COLO668 (cell line): Measurements from ENCODE around the gene RPL13A.
"Not testable (repeated sequence)": the region's sequence is repeated elsewhere in the genome, so short reads cannot be mapped to it uniquely, and the experiment has no call there.

Source experiments
- DNase-seq: peaks from one replicate; lab custom pipeline; 2025; ENCODE audit not compliant: unreplicated experiment; lab: John Stamatoyannopoulos, UW

Gene RPL13A

GRCh38 chr19:49487277-49488045, at the start of gene RPL13A:
TSS of gene RPL13A (plus strand) at chr19:49487608. CDS start at chr19:49487630, 22 bp downstream.
- DNase-seq, result peak; percentile 99

GRCh38 chr19:49438261-49438660, 49.1 kb upstream of the RPL13A start:
- no peak for DNase-seq

DNA sequence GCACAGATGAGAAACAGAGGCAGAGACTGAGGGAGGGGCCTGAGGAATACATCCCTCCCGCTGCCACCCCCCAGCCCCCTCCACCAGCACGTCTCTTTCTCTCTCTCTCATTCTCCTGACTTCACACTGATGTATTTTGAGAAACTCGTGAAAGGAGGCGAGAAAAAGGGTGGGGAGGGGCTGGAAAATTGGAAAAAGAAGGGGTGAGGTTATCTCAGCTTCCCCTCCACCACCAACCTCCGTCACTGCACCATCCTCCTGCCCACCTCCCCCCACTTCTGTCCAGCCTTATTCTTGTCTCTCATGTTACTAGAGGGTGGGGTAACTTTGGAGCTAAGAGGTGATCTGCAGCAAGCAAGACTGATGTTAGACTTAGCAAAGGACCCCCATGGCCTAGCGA, 47.6 kb upstream of the RPL13A start:
- DNase-seq, result no peak

GRCh38 chr19:49440439-49441209, 46.8 kb upstream of the RPL13A start:
- no peak for DNase-seq

DNA sequence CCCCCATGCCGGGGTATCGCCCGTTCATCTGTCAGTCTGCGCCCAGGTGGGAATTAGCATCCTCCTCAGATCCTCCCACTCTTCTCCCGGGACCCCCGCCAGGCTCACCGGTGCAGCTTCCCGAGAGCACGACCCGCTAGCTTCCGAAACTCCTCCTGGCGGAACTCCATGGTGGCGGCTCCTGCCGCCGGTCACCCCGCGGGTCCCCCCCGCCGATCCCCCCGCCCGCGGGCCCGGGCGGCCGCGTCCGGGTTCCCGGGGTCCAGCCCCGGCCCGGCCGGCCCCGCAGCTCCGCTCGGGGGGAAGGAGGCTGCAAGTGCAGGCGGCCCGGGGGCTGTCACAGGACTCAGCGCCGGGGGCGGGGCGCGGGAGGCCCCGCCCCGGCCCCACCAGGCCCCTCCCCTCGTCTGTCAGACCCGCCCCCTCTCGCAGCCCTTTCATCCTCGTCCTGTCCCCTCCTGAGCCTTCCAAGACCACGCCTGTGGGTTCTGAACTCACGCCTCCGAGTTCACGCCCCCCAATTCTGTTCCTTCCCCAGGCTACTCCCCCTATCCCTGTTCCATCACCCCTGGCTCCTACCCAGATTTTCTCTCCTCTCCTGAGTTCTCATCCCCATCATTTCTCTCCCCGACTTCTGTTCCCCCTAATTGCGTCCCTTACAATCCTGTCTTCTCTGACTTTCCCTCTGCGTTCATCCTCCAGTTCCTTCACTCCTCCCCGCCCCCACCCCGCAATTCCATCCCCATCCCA, 46.0 kb upstream of the RPL13A start, which contains the start of gene SLC17A7:
SLC17A7 (minus strand) TSS at position 318 of the 750 bp plus-strand sequence; CDS start at position 170, 148 bp downstream.
- peak; percentile 18 for DNase-seq

GRCh38 chr19:49441960-49442350, 45.5 kb upstream of the RPL13A start:
- no peak for DNase-seq

- no peak for DNase-seq
Observed at GRCh38 chr19:49442354-49442753, 45.1 kb upstream of the RPL13A start.

DNA sequence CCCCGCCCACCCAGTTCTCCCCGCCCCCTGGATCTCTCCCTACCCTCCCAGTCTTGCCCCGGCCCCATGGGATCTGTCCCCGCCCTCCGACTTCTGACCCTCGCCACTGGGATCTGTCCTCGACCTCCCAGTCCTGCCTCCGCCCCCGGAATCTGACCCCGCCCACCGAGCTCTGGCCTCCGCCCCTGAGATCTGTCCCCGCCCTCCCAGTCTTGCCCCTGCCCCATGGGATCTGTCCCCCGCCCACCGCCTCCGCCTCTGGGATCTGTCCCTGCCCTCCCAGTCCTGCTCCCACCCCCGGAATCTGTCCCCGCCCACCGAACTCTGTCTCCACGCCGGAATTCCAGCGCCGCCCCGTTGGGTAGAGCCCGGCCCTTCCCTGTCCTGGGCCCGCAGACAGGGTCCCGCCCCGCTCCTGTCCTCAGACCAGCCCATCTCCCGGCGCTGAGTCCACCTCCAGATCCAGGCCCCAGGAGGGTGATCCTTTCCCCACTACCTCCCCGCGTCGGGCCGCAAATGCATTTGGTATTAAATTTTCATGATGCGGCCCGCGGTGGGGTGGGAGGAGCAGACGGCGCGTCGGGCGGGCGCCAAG, 44.5 kb upstream of the RPL13A start:
- peak; percentile 45 for DNase-seq

GRCh38 chr19:49443366-49444099, 43.9 kb upstream of the RPL13A start:
- peak; percentile 94 for DNase-seq

GRCh38 chr19:49444100-49444700, 43.2 kb upstream of the RPL13A start:
- not testable (repeated sequence) for DNase-seq

DNA sequence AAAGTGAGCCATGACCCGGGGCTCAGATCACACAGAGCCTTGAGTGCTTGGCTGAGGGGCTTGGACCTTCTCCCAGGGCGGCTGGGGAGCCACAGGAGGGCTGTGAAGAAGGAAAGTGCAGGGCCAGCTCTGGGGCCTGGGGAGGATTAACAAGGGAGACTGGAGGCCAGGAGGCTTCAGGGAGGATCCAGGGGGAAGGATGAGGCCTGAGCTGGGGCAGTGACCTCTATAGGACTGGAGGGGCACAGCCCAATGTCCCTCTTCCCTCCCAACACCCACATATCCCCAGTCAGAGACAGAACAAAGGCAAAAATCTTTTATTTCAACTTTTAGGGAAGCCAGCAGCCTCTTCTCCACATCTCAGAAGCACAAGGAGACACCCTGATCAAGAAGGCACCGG, 41.4 kb upstream of the RPL13A start:
- no peak for DNase-seq

GRCh38 chr19:49447485-49448431, 39.6 kb upstream of the RPL13A start:
- no peak for DNase-seq

- no peak for DNase-seq
Observed at GRCh38 chr19:49448432-49448786, 39.0 kb upstream of the RPL13A start.

DNA sequence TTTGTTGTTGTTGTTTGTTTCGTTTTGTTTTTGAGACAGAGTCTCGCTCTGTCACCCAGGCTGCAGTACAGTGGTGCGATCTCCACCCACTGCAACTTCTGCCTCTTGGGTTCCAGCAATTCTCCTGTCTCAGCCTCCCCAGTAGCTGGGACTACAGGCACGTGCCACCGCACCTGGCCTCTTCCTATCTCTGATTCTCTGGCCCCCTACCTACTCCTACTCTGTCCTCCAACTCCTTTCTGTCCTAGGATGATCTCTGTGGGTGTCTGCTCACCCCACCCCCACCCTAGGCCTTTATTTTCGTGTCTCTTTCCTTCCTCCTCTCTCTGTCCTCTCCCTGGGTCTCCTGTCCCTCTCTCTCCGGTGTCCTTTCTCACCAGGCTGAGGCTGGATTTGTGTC, 37.0 kb upstream of the RPL13A start:
- no peak for DNase-seq

- DNase-seq, result peak; percentile 97
Observed at GRCh38 chr19:49451430-49452181, 35.8 kb upstream of the RPL13A start, which contains the start of gene PIH1D1. TSS of gene PIH1D1 (minus strand) at chr19:49451814. CDS start at chr19:49451574, 240 bp downstream.

- DNase-seq, result peak; percentile 98
Observed at GRCh38 chr19:49453013-49453756, 34.2 kb upstream of the RPL13A start, which contains the start of gene ALDH16A1. TSS of gene ALDH16A1 (plus strand) at chr19:49453225. CDS start at chr19:49453332, 107 bp downstream.

GRCh38 chr19:49453757-49454240, 33.6 kb upstream of the RPL13A start:
- DNase-seq, result no peak
